HG03108 (cell line): ENCODE data around the gene AOC2.
"Not testable (repeated sequence)": the region's sequence is repeated elsewhere in the genome, so short reads cannot be mapped to it uniquely, and the experiment has no call there.

Experiments used
- ATAC-seq: cut with Tn5 transposase; IDR thresholded peaks from one replicate; pipeline ENCODE4 v1.9.1; 2021; ENCODE audit warnings: moderate library complexity; ENCODE audit not compliant: unreplicated experiment

The AOC2 gene

GRCh38 chr17:42879596-42879985, 35.2 kb downstream of the AOC2 start:
- no peak for ATAC-seq

GRCh38 chr17:42880776-42881310, 36.5 kb downstream of the AOC2 start:
- no peak for ATAC-seq

- ATAC-seq = not testable (repeated sequence)
These were observed 37.3 kb downstream of the AOC2 start for GRCh38 chr17:42881706-42882105.

- ATAC-seq = no peak
These were observed 37.8 kb downstream of the AOC2 start for GRCh38 chr17:42882166-42882565.

- no peak for ATAC-seq
These were observed 39.6 kb downstream of the AOC2 start for GRCh38 chr17:42883802-42884558.

- ATAC-seq = not testable (repeated sequence)
These were observed 41.4 kb downstream of the AOC2 start for GRCh38 chr17:42885806-42886205.

- no peak for ATAC-seq
These were observed 42.1 kb downstream of the AOC2 start for GRCh38 chr17:42886283-42887176.

GRCh38 chr17:42889809-42890208, 45.4 kb downstream of the AOC2 start:
- ATAC-seq = no peak

- no peak for ATAC-seq
These were observed 47.3 kb downstream of the AOC2 start for GRCh38 chr17:42891539-42892152.

GRCh38 chr17:42893359-42893758, 49.0 kb downstream of the AOC2 start:
- ATAC-seq = no peak

- ATAC-seq = no peak
These were observed 50.2 kb downstream of the AOC2 start for GRCh38 chr17:42894283-42895184.

GRCh38 chr17:42895185-42895555, 50.8 kb downstream of the AOC2 start:
- ATAC-seq = no peak

GRCh38 chr17:42898147-42898811, 53.9 kb downstream of the AOC2 start:
- ATAC-seq = no peak

GRCh38 chr17:42899981-42900380, 55.6 kb downstream of the AOC2 start:
- not testable (repeated sequence) for ATAC-seq
